ENCODE results near the gene DIABLO.

- TF ChIP-seq, protein P1, sequence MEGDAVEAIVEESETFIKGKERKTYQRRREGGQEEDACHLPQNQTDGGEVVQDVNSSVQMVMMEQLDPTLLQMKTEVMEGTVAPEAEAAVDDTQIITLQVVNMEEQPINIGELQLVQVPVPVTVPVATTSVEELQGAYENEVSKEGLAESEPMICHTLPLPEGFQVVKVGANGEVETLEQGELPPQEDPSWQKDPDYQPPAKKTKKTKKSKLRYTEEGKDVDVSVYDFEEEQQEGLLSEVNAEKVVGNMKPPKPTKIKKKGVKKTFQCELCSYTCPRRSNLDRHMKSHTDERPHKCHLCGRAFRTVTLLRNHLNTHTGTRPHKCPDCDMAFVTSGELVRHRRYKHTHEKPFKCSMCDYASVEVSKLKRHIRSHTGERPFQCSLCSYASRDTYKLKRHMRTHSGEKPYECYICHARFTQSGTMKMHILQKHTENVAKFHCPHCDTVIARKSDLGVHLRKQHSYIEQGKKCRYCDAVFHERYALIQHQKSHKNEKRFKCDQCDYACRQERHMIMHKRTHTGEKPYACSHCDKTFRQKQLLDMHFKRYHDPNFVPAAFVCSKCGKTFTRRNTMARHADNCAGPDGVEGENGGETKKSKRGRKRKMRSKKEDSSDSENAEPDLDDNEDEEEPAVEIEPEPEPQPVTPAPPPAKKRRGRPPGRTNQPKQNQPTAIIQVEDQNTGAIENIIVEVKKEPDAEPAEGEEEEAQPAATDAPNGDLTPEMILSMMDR (conservative IDR thresholded peaks at IDR 0.05; ENCODE audit: low read depth, low read length), result no peak
- TF ChIP-seq EZH2phosphoT487 (IDR thresholded peaks at IDR 0.05; ENCODE audit: borderline replicate concordance, low read length), result no peak
These were observed 40.5 kb upstream of the DIABLO start, which contains the start of gene VPS33A for GRCh38 chr12:122266230-122266901.

All from PC-3 (cell line).